HL-60 (cell line): ENCODE measurements around the gene BAZ1A.

Experiments used
- DNase-seq, 2 experiments: peaks; one replicate each; pipeline ENCODE4 v3.0.0-alpha.2; 2010 to 2020; ENCODE audit warnings: low read depth in 1 of 2, low spot score in 1 of 2
- H3K27ac ChIP-seq: fragments of 250-450 bp; sonication (Bioruptor Pico); replicated peaks from 2 replicates; pipeline ENCODE4 v1.5.1; 2020; ENCODE audit warnings: mild to moderate bottlenecking, moderate library complexity
- H3K27me3 ChIP-seq: fragments of 250-450 bp; sonication (Bioruptor Pico); 2 replicates; pipeline ENCODE4 v1.5.1; 2021; ENCODE audit warnings: mild to moderate bottlenecking, moderate library complexity; ENCODE audit not compliant: insufficient read depth, poor library complexity, severe bottlenecking
- H3K4me3 ChIP-seq: replicated peaks from 2 replicates; pipeline ENCODE4 v1.5.1; 2011; ENCODE audit warnings: mild to moderate bottlenecking, control low read depth, low read length; ENCODE audit not compliant: insufficient read depth
- CTCF ChIP-seq: IDR thresholded peaks from one replicate; pipeline ENCODE4 v1.5.1; 2011; ENCODE audit warnings: low read length, control low read depth, inconsistent platforms; ENCODE audit not compliant: insufficient read depth
- GABPA ChIP-seq: IDR thresholded peaks from 2 replicates; pipeline ENCODE4 v1.6.1; 2012; ENCODE audit warnings: low read depth
- POLR2AphosphoS5 ChIP-seq: IDR thresholded peaks from 2 replicates; pipeline ENCODE4 v1.6.1; 2012; ENCODE audit warnings: low read depth
- REST ChIP-seq: IDR thresholded peaks from 2 replicates; pipeline ENCODE4 v1.6.1; 2012; ENCODE audit warnings: low read depth; ENCODE audit not compliant: insufficient replicate concordance
- SPI1 ChIP-seq: IDR thresholded peaks from 2 replicates; pipeline ENCODE4 v1.6.1; 2012; ENCODE audit warnings: low read depth, mild to moderate bottlenecking, borderline replicate concordance

BAZ1A gene

GRCh38 chr14:34781242-34781641, 93.9 kb downstream of the BAZ1A start:
- H3K4me3 ChIP-seq, result no peak overlapping the region

GRCh38 chr14:34780646-34781045, 94.5 kb downstream of the BAZ1A start:
- H3K27ac ChIP-seq, result no peak overlapping the region
- no peaks in the 10 kb centered on the region for H3K27me3 ChIP-seq
- no peak overlapping the region for H3K4me3 ChIP-seq
- no peak for TF ChIP-seq REST
- TF ChIP-seq GABPA, result no peak
- no peak for TF ChIP-seq CTCF
- TF ChIP-seq SPI1, result no peak
- TF ChIP-seq POLR2AphosphoS5, result no peak
- no peak for DNase-seq

More at GRCh38 chr14:34781242-34781641, 93.9 kb downstream of the BAZ1A start:
- H3K27ac ChIP-seq, result no peak overlapping the region
- TF ChIP-seq SPI1 (peak; percentile 61; the same call in 1 of the 2 replicates), CTCF (no peak), POLR2AphosphoS5 (no peak), GABPA (no peak), REST (no peak)
- no peaks in the 10 kb centered on the region for H3K27me3 ChIP-seq
- DNase-seq, result no peak

GRCh38 chr14:34778744-34779143, 96.4 kb downstream of the BAZ1A start:
- no peaks in the 10 kb centered on the region for H3K27me3 ChIP-seq
- H3K4me3 ChIP-seq, result no peak overlapping the region
- no peak for DNase-seq
- H3K27ac ChIP-seq, result no peak overlapping the region
- TF ChIP-seq SPI1 (no peak), CTCF (no peak), GABPA (no peak), REST (no peak), POLR2AphosphoS5 (no peak)
